ENCODE measurements around the gene MOCOS. TPM values are rescaled to one million over a fixed set of nuclear protein-coding genes. Genes with fewer than 3 reads are reported as not detected.
"Not testable (repeated sequence)": the region's sequence is repeated elsewhere in the genome, so short reads cannot be mapped to it uniquely, and the experiment has no call there.

MOCOS gene
- total RNA-seq, 1 donor from 2014 or later = 2.0 TPM

GRCh38 chr18:36203360-36203895 lies 16.1 kb downstream of the MOCOS start:
- Mint-ChIP-seq H3K4me3 (ENCODE audit: low read depth) (no peak overlapping the region), H3K27ac (no peak overlapping the region), H3K36me3 (ENCODE audit: insufficient read depth) (peaks cover 4% of the 10 kb centered on the region), H3K27me3 (no peaks in the 10 kb centered on the region), H3K4me1 (ENCODE audit: low read depth) (peaks cover 3% of the 10 kb centered on the region), H3K9me3 (ENCODE audit: low read depth) (peaks cover 9% of the 10 kb centered on the region)
- no peak for DNase-seq (ENCODE audit: low spot score, unreplicated experiment)
- TF ChIP-seq CTCF (IDR thresholded peaks at IDR 0.05; ENCODE audit: unreplicated experiment) = no peak

- DNase-seq (ENCODE audit: low spot score, unreplicated experiment) = no peak
- no peak for TF ChIP-seq CTCF (IDR thresholded peaks at IDR 0.05; ENCODE audit: unreplicated experiment)
- peaks cover 2% of the 10 kb centered on the region for H3K4me1 Mint-ChIP-seq (ENCODE audit: low read depth)
- H3K36me3 Mint-ChIP-seq (ENCODE audit: insufficient read depth) = peaks cover 7% of the 10 kb centered on the region
- no peaks in the 10 kb centered on the region for H3K27me3 Mint-ChIP-seq
- peaks cover 14% of the 10 kb centered on the region for H3K9me3 Mint-ChIP-seq (ENCODE audit: low read depth)
- H3K4me3 Mint-ChIP-seq (ENCODE audit: low read depth) = no peak overlapping the region
- H3K27ac Mint-ChIP-seq = no peak overlapping the region
Measured at GRCh38 chr18:36205166-36205565, 17.9 kb downstream of the MOCOS start.

- no peaks in the 10 kb centered on the region for H3K4me1 Mint-ChIP-seq (ENCODE audit: low read depth)
Measured at GRCh38 chr18:36207303-36207702, 20.0 kb downstream of the MOCOS start.

GRCh38 chr18:36207969-36208368 lies 20.7 kb downstream of the MOCOS start:
- not testable (repeated sequence) for H3K27me3 Mint-ChIP-seq; H3K4me3 Mint-ChIP-seq (ENCODE audit: low read depth); DNase-seq (ENCODE audit: low spot score, unreplicated experiment); H3K27ac Mint-ChIP-seq; H3K36me3 Mint-ChIP-seq (ENCODE audit: insufficient read depth); H3K4me1 Mint-ChIP-seq (ENCODE audit: low read depth)
- H3K9me3 Mint-ChIP-seq (ENCODE audit: low read depth) = peaks cover 14% of the 10 kb centered on the region

More at GRCh38 chr18:36207303-36207702, 20.0 kb downstream of the MOCOS start:
- no peak for TF ChIP-seq CTCF (IDR thresholded peaks at IDR 0.05; ENCODE audit: unreplicated experiment)
- Mint-ChIP-seq H3K36me3 (ENCODE audit: insufficient read depth) (peaks cover 7% of the 10 kb centered on the region), H3K9me3 (ENCODE audit: low read depth) (peaks cover 14% of the 10 kb centered on the region), H3K27me3 (no peaks in the 10 kb centered on the region), H3K4me3 (ENCODE audit: low read depth) (no peak overlapping the region), H3K27ac (no peak overlapping the region)
- no peak for DNase-seq (ENCODE audit: low spot score, unreplicated experiment)

- DNase-seq (ENCODE audit: low spot score, unreplicated experiment) = no peak
- Mint-ChIP-seq H3K27ac (no peak overlapping the region), H3K4me3 (ENCODE audit: low read depth) (no peak overlapping the region), H3K36me3 (ENCODE audit: insufficient read depth) (peaks cover 7% of the 10 kb centered on the region), H3K9me3 (ENCODE audit: low read depth) (peaks cover 14% of the 10 kb centered on the region), H3K27me3 (no peaks in the 10 kb centered on the region), H3K4me1 (ENCODE audit: low read depth) (peaks cover 5% of the 10 kb centered on the region)
- no peak for TF ChIP-seq CTCF (IDR thresholded peaks at IDR 0.05; ENCODE audit: unreplicated experiment)
Measured at GRCh38 chr18:36211612-36212065, 24.3 kb downstream of the MOCOS start.
